Breast epithelium (tissue), 3 donors: Measurements from ENCODE around the gene PPP2R1B.

Experiments used
- POLR2A ChIP-seq: fragments of 450-650 bp; IDR thresholded peaks from one replicate; pipeline ENCODE4 v1.6.1; 2016; ENCODE audit warnings: antibody characterized with exemption, mild to moderate bottlenecking, moderate library complexity
- TF ChIP-seq, protein P1 (sequence below), 3 donors: fragments of 450-650 bp; IDR thresholded peaks; one replicate each; pipeline ENCODE4 v1.5.1; 2016 to 2017; ENCODE audit warnings: antibody characterized with exemption in 3 of 3, mild to moderate bottlenecking in 3 of 3, moderate library complexity in 3 of 3

DNA sequence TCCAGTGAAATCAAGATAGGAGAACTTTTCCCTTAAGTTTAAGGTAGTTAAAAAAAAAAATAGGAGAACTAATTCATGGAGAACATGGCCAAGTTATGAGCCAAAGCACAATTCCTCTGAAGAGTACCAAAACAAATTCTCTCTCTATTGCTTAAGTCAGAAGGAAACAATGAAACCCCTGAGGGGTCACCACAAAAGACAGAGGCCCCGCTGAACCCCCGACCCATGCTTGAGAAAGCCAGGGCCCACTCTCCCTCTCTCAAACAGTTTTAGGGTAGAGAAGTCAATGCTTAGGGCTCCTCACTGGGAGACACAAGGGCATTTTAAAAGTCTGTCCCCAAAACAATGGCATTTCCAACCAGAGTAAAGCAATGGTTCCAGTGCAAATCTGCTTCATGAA is 26.9 kb downstream of the PPP2R1B start:
- TF ChIP-seq, protein P1, sequence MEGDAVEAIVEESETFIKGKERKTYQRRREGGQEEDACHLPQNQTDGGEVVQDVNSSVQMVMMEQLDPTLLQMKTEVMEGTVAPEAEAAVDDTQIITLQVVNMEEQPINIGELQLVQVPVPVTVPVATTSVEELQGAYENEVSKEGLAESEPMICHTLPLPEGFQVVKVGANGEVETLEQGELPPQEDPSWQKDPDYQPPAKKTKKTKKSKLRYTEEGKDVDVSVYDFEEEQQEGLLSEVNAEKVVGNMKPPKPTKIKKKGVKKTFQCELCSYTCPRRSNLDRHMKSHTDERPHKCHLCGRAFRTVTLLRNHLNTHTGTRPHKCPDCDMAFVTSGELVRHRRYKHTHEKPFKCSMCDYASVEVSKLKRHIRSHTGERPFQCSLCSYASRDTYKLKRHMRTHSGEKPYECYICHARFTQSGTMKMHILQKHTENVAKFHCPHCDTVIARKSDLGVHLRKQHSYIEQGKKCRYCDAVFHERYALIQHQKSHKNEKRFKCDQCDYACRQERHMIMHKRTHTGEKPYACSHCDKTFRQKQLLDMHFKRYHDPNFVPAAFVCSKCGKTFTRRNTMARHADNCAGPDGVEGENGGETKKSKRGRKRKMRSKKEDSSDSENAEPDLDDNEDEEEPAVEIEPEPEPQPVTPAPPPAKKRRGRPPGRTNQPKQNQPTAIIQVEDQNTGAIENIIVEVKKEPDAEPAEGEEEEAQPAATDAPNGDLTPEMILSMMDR (IDR thresholded peaks at IDR 0.05) = no peak
- no peak for TF ChIP-seq POLR2A
